HG03565 (cell line): ENCODE data around the gene DENND6A.

Experiments used
- ATAC-seq: cut with Tn5 transposase; IDR thresholded peaks from one replicate; pipeline ENCODE4 v1.9.1; 2021; ENCODE audit warnings: mild to moderate bottlenecking, moderate library complexity; ENCODE audit not compliant: unreplicated experiment

Gene DENND6A

DNA sequence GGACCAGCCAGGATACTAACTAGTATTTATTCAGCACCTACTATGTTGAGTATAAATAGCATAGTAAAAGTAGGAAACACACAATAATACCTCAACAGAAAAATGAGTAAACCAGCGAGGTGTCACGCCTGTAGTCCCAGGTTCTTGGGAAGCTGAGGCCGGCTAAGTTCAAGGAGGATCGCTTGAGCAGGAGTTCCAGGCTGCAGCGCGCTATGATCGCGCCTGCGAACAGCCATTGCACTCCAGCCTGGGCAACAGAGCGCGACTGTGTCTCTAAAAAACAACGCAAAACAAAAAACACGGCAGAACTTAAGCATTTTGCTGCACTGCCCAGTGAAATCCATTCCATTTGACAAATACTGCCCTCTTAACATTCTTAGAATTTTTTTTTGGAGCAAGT, 1.3 kb upstream of the DENND6A start:
- no peak for ATAC-seq

DNA sequence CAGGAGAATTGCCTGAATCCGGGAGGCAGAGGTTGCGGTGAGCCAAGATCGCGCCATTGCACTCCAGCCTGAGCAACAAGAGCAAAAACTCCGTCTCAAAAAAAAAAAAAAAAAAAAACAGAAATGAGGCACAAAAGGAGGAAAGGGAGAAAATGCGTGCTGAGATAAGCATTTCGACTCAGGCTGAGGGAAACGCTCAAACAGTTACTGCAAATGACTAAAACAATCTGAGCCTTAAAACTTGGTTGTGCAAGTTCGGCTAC, 813 bp downstream of the DENND6A start:
- peak; percentile 2 for ATAC-seq

DNA sequence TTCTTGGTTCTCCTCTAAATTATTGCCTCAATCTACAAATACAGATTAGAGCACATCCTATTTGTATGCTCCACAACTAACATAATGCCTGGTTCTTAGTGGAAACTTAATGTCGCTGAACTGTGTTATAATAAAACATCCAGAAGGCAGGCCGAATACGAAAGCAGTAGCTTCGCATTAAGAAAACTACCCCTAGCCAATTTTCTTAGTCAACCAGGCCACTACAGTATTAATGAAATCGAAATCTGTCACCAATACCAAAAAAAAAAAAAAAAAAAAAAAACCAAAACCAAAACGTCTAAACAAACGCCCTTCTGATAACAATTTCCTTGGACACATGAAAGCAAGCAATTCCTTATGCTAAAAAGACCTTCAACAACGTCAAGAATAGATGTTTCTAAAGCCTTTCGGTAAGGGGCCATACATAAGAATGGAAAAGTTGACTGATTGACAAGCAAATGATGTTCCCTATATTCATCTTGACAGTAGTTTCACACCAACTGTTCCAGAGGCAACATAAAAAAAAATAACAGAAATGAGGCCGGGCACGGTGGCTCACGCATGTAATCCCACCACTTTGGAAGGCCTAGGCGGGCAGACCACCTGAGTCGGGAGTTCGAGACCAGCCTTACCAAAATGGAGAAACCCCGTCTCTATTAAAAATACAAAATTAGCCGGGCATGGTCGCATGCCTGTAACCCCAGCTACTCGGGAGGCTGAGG, 1.3 kb downstream of the DENND6A start:
- ATAC-seq = no peak

DNA sequence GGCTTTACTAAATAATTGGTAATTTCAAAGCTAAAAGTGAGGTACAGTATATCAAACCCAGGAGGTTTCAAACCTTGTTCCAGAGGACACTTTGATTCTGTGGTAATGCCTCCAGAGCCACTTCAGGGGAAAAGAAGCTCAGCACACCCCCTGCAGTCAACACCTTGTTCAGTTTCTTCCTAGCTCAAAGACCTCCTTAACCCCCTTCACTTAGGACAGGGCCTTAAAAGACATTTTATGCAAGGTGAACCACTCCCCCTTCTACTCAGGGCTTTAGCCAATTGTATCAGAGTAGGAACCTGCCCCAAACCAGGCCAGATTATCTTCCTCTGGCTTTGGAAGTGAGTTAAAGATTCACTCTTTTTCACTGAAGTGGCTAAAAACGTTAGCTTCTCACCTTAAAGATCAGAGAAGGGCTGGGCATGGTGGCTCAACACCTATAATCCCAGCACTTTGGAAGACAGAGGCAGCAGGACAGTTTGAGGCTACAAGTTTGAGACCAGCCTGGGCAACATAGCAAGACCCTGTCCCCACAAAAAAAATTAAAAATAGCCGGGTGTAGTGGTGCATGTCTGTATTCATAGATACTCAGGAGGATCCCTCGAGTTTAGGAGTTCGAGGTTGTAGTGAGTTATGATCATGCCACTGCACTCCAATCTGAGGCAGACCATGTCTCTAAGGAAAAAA, 3.4 kb downstream of the DENND6A start:
- no peak for ATAC-seq

DNA sequence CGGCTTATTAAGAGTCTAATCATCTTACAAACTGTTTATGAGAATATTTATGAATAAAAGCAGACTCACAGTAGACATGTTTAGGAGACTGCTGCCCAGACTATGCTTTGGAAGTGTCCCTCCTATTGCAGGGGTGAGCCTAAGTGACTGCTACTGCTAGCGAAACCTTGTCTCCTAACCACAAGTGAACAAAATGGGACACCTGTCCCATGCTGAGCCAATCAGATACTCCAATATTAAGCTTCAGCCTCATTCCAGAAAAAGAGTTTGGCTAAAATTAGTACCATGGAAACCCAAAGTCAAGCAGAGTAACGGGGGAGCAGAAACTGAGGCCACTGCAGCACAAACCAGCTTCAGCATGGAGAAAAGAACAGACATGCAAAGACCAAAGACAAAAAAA, 4.6 kb downstream of the DENND6A start:
- ATAC-seq = no peak

DNA sequence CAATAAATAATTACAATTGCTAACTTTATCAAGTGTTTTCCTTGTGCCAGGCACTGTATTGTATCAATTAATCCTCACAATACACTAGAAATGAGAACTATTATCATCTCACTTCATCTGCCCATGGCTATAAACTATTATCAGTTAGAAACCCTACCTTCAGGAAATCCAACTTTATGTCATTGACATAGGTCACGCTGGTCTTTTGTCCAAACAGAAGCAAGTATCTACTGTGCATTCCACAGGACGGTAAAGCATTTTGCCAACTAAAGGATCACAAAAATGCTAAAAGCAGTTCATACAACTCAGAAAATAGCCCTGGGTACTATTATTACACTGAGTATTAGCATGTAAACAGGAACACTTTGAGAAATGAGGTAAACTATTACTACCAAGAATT, 9.6 kb downstream of the DENND6A start:
- ATAC-seq = no peak

DNA sequence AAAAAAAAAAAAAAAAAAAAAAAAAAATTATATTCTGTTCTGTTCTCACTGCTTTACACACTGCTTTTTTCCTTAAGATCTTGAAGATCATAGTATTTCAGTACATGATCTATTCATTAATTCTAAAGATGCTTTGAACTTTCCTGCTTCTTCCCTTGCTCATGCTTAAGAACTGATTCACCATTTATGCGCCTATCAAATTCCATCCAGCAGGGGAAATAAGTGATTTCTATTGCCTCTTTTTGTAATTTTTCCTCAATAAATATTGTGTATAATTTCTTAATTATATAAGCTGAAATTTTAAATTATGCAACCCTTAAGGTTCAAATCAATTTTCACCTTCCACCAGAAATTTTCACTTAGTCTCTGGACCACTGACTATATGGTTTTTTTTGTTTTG, 10.6 kb downstream of the DENND6A start:
- ATAC-seq = no peak

DNA sequence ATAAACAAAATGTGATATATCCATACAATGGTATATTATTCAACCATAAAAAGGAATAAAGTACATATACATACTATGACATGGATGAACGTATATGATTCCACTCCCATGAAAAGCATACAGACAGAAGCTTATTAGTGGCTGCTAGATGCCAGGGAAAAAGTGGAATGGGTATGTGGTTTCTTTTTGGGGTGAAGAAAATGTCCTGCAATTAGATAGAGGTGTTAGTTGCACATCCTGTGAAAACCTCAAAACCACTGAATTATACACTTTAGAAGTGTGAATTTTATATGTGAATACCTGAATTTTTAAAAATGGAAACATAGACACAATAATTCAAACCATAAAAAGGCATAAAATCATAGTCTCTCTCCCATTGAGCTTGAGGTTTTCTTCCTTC, 11.2 kb downstream of the DENND6A start:
- no peak for ATAC-seq

DNA sequence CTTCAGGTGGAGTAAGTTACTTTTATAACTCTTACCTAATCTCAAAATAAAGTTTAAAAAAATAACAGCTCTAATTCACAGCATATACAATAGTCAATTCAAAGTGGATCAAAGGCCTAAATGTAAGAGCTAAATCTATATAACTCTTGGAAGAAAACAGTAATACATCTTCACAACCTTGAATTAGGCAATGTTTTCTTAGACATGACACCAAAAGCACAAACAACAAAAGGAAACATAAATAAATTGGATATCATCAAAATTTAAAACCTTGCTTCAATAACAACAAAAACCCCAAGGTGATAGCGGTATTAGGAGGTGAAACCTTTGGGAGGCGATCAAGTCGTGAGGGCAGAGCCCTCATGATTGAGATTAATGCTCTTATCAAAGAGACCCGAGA, 12.8 kb downstream of the DENND6A start:
- ATAC-seq = no peak

DNA sequence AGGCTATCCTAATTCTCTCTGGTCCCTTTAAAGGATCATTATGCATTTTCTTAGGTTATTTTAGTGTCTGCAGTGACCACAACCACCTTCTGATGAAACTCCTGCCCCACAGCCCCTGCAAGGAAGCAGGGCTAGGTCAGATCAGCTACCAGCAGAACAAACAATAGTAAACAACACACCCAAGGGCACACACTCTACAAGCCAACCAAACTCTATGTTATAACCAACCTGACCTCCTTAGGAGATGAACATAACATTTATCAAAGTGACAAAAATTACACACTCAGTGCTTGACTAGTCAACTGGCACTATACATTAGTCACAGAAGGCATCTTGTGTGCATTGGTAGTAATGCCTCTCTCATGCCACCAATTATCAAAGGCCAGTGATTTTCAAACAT, 17.3 kb downstream of the DENND6A start:
- ATAC-seq = no peak

DNA sequence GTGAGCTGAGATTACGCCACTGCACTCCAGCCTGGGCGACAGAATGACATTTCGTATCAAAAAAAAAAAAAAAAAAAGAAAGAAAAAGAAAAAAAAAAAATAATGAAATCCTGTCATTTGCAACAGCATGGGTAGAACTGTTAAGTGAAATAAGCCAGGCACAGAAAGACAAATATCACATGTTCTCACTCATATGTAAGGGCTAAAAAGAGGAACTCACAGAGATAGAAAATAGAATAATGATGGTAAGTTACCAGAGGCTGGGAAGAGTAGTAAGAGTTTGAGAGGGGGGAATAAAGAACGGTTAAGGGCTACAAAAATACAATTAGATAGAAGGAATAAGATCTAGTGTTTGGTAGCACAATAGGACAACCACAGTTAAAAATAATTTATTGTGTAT, 19.7 kb downstream of the DENND6A start:
- ATAC-seq = no peak

DNA sequence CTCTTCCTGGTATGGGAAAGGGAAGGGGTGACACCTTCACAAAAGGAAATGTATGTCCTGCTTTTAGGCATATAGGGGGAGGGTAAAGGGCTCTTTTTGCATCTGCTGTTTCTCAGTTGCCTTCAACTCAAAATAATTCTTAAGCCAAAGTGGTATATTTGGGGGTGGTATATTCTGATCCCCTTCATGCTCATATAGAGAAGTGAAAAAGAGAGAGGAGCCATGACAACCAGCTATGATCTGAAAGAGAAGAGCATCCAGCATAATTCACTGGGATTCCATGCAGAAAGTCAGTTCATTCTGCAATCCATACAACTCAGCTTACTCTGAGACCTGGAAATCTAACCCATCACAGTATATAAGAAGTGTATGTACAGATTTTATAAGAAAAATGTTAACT, 22.3 kb downstream of the DENND6A start:
- ATAC-seq = no peak

DNA sequence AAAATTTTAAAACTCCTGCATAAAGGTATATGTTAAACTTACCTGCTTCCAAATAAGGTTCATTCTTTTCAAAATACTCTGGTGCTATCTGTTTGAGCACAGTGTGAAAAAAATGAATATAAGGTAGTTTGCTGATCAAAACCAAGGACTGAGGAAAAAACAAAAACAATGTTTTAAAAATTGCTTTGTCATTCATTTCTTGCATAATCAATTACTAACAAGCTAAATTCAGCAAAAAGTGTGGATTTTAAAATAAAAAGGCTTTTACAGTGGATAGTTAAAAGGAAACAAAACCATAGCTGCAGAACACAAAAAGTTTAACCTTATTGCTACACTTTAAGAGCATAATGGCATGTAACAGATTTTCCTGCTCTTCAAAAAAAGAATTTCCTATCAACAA, 31.5 kb downstream of the DENND6A start:
- ATAC-seq = no peak

DNA sequence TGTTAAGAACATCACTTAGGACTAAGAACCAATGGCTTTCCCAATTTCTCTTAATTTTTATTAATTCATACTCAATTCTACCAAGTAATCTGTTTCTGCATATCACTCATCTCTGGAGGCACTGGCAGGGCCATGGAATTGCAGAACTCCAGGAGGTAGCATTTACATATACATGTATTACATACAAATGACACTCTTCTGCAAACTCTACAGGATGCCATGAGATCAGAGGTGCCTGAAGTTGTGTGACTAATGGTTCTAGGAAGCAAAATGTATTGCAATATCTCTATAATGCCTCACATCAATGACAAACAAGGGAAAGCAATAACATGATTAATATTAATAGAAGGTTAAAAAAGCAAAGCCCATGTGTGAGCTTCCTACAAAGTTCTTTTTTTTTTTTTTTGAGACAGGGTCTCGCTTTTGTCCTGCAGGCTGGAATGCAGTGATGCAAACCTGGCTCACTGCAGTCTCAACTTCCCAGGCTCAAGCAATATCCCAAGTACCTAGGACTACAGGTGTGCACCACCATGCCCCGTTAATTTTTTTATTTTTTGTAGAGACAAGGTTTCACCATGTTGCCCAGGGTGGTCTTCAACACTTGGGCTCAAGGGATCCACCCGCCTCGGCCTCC, 33.0 kb downstream of the DENND6A start:
- no peak for ATAC-seq

DNA sequence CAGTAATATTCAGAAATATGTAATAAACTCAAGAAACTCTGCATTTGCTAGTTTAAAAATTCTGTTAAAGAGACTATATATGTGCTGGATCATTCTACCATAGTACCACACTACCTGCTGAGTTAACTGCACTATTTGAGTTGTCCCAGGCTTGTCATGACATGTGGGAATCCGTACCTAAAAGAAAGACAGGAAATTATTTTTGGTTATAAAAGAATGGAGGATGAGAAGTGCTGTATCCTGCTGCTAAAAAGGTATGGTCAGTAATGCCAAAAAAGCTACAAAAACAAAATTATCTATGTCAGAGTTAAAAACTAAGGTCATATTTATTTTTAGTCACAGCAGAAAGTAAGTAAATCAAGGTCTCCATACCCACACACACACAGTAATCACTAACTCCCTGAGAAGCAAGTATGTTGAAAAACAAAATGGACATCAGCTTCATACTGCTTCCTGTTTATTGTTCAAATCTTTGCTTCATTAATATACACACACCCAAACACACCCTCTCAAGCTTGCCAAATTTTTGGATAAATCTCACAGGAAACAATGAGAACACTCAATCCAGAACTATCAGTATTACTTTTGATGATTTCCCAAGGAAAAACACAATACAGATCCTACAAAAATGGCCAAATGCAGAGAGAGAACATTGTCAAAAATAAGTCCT, 33.7 kb downstream of the DENND6A start:
- ATAC-seq = no peak

DNA sequence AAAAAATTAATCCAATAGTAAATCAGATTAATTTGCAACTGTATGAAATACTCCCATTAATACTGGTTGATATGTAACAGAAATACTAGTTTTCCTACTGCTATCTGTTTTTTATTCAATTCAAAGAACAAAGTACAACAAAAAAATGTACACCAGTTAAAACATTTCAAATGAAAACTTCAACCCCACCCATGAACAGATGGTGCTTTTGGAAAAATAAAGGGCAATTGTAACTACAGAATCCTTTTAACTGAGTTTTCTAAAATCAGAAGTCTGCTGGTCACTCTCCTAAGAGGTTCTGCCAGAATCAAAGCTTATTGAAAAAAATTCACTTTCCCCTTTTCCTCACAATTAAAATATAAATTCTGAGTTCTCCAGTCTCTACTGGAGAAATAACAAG, 34.3 kb downstream of the DENND6A start:
- no peak for ATAC-seq

DNA sequence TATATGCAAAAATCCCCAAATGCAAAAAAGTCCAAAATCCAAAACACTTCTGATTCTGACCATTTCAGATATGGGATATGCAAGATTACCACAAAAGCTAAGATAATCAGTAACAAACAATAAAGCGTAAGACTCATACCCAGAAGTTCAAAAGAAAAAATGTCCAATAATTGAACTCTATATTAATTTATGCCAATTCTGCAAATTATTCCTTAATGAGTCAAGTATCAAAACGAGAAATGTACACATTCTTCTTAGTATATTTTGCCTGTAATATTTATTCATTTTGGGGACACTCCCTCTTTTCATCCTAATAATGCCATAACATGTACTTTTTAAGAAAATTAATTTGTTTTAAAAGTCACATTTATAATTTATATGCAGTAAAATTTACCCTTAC, 37.1 kb downstream of the DENND6A start:
- ATAC-seq = no peak

DNA sequence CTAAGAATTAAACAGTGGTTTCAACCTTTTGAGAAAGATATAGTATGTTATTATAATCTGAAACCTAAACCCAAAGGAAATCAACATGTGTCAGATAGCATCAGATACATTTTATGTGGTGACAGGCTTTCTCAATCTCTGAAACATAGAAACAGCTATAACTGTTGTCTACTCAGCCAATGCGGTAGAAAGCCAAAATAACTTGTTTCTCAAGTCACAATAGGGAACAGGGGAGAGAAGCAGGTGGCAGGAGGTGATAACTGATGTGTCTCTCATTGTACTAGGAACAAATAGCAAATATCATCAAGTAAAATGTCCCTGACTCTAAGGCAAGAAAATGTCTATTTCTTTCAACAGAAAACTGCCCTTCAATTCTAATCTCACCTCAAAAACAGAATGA, 38.6 kb downstream of the DENND6A start:
- ATAC-seq = no peak

DNA sequence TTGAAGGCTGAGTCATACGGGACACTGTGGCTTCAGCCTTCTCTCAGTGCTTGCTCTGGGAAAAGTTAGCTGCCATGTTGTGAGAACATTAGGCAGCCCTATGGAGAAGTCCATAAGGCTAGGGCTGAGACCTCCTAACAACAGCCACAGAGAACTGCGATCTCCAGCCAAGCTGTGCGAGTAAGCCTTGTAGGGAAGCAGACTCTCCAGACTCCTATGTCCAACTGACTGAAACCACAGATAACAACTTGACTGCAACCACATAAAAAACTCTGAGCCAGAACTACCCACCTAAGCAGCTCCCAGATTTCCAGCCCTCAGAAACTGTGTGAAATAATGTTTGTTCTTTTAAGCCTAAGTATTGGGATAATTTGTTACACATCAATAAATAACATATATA, 40.7 kb downstream of the DENND6A start:
- ATAC-seq = no peak

DNA sequence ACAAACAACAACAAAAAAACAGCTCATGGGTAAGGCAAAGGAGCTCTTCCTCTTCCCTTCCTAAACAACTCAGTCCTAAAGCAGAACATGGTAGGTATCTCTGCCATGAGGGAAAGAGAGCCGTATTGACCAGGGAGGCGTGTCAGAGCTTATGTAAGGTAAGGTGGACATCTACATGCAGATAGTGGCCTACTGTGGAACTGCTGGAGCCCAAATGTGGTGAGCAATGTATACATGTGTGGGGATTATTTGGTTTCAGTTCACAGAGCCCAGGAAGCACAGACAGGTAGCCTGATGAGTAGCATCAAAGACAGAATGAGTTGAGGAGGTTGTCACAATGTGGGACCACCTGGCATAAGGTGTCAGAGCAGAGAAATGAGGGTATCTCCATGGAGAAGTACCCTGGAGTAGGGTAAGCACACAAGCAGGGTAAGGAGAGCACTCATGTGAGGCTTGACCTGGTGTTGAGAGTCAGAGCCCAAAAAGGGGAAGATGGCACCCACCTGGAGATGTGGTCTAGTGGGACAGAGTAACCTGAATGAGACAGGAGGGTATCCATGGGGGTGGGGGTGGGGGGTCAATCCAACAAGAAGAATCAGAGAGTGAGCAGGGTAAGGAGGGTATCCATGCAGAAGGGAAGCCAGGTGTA, 45.5 kb downstream of the DENND6A start:
- no peak for ATAC-seq

DNA sequence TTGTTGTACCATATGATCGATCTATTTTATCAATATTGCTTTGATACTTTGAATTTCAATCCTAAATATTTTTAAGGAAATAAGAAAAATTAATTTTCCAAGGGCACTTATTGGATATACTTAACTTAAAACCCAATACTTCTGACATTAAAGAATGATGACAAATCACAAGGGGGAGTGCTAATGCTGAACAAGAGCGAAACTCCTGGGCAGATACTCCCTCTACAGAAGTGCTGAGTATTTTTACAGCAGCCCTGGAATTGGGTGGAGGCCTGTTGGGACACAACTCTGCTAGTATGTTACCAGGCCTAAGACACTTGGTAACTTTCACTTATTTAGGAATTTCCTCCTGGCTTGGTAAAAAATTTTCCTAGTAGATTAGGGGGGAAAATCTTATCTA, 46.2 kb downstream of the DENND6A start:
- no peak for ATAC-seq

DNA sequence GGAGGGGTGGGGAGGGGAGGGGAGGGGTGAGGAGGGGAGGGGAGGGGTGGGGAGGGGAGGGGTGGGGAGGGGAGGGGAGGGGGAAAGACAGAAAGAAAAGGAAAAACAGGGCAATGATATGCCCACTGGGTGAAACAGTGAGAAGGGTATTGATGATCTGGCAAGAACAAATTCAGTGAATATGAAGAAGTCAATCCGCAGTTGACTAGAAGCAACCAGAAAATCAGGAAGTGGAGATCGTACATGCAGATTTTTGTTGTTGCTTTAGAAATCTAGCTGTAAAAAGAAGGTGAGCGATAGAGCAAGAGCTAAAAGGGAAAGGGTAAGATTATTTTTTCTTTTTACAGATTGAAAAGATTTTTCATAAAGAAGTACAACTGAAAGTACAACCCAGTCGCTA, 48.1 kb downstream of the DENND6A start:
- ATAC-seq = no peak
